Measurements from ENCODE around the gene SP8. TPM values are rescaled to one million over a fixed set of nuclear protein-coding genes. Genes with fewer than 3 reads are reported as not detected.

Gene SP8
- total RNA-seq: not detected in 2 replicates

DNA sequence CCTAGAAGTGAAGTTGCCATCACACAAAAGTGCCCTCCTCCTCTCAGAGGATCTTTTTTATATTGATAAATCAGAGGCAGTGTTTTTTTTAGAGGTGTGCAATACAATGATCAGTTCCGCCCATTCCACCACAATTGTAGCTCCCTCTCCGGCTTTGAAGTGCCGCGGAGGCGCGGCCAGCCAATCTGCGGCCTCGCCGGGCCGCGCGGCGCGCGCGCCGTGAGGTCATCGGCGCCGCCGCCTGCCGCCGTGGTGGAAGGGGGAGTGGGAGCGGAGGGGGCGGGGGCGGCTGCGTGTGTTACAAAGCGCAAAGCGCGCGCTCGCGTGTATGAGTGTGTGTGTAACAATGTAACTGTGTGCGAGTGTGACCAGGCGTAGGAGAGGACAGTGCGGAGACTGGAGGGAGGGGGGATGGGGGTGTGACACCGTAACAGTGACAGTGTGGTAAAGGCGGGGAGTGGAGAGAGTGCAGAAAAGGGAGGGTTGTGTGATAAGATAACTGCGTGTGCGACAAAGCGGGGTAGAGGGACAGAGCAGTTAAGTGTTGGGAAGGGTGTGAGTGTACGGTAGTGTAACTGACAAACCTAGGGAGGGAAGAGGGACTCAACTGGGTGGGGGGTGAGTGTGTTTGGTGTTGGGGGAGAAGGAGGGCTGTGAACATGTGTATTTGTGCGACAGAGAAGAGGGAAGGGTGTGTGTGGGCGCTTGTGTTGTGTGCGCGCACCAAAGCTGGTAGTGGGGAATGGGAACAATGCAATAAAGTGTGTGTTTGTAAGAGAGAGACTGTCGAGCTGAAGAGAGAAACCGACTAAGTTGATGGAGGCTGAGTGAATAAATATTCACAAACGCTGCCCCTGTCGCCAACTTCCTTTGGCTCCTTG lies at the start of gene SP8:
Gene SP8 (minus strand): TSS at position 108 of the 881 bp plus-strand sequence. CDS start 88 bp downstream, at position 20.

Other genes starting within 250 kb of the SP8 start
- gene ABCB5, start 171.2 kb downstream of the SP8 start, total RNA-seq: not detected in 2 replicates